ENCODE data around the gene GSTM2. TPM values are rescaled to one million over a fixed set of nuclear protein-coding genes. Genes with fewer than 3 reads are reported as not detected.

Gene GSTM2
- total RNA-seq, 1 donor from 2014 or later, result 15.6 TPM

GRCh38 chr1:109626682-109627408 is 41.0 kb upstream of the GSTM2 start:
- no peak for DNase-seq (ENCODE audit: low spot score)
- no peaks in the 10 kb centered on the region for H3K36me3 ChIP-seq

GRCh38 chr1:109627692-109628399 is 40.0 kb upstream of the GSTM2 start:
- Histone ChIP-seq H3K27ac (no peak overlapping the region), H3K36me3 (no peaks in the 10 kb centered on the region), H3K4me2 (no peak overlapping the region), H3K79me2 (ENCODE audit: low read depth) (peaks cover 21% of the 10 kb centered on the region), H4K20me1 (ENCODE audit: low read depth) (peaks cover 22% of the 10 kb centered on the region), H3F3A (ENCODE audit: low read depth) (peaks cover 4% of the 10 kb centered on the region), H3K4me3 (no peak overlapping the region), H3K9ac (no peak overlapping the region), H3K4me1 (peaks cover 9% of the 10 kb centered on the region), H3K9me3 (ENCODE audit: low read depth) (no peaks in the 10 kb centered on the region), H2AFZ (replicated peaks) (no peak overlapping the region), H3K27me3 (no peaks in the 10 kb centered on the region)
- H3K4me3 Mint-ChIP-seq, result no peak overlapping the region
- DNase-seq (ENCODE audit: low spot score), result no peak
- peaks cover 14% of the 10 kb centered on the region for H3K4me1 Mint-ChIP-seq
- H3K27ac Mint-ChIP-seq, result no peak overlapping the region
- H3K9me3 Mint-ChIP-seq, result no peaks in the 10 kb centered on the region
- H3K36me3 Mint-ChIP-seq, result peaks cover 24% of the 10 kb centered on the region
- TF ChIP-seq EZH2 (IDR thresholded peaks at IDR 0.05) (no peak), EZH2phosphoT487 (IDR thresholded peaks at IDR 0.05) (no peak), CTCF (IDR thresholded peaks at IDR 0.05) (no peak)
- peaks cover 2% of the 10 kb centered on the region for H3K27me3 Mint-ChIP-seq (ENCODE audit: insufficient read depth, low read depth)

More at GRCh38 chr1:109626682-109627408, 41.0 kb upstream of the GSTM2 start:
- H3K4me1 ChIP-seq, result no peaks in the 10 kb centered on the region
- no peak overlapping the region for H2AFZ ChIP-seq (replicated peaks)
- H3K27me3 ChIP-seq, result no peaks in the 10 kb centered on the region
- Mint-ChIP-seq H3K36me3 (peaks cover 26% of the 10 kb centered on the region), H3K4me1 (peaks cover 22% of the 10 kb centered on the region), H3K27me3 (ENCODE audit: insufficient read depth, low read depth) (peaks cover 2% of the 10 kb centered on the region), H3K9me3 (no peaks in the 10 kb centered on the region), H3K4me3 (no peak overlapping the region), H3K27ac (no peak overlapping the region)
- peaks cover 31% of the 10 kb centered on the region for H3K79me2 ChIP-seq (ENCODE audit: low read depth)
- TF ChIP-seq CTCF (IDR thresholded peaks at IDR 0.05), result no peak
- no peak for TF ChIP-seq EZH2phosphoT487 (IDR thresholded peaks at IDR 0.05)
- no peak for TF ChIP-seq EZH2 (IDR thresholded peaks at IDR 0.05)
- H3K9ac ChIP-seq, result no peak overlapping the region
- H3K27ac ChIP-seq, result no peak overlapping the region
- H3K9me3 ChIP-seq (ENCODE audit: low read depth), result no peaks in the 10 kb centered on the region
- no peaks in the 10 kb centered on the region for H3F3A ChIP-seq (ENCODE audit: low read depth)
- H3K4me3 ChIP-seq, result no peak overlapping the region
- H3K4me2 ChIP-seq, result no peak overlapping the region
- H4K20me1 ChIP-seq (ENCODE audit: low read depth), result peaks cover 23% of the 10 kb centered on the region

- Histone ChIP-seq H3K27ac (no peak overlapping the region), H2AFZ (replicated peaks) (no peak overlapping the region), H4K20me1 (ENCODE audit: low read depth) (peaks cover 15% of the 10 kb centered on the region), H3K36me3 (no peaks in the 10 kb centered on the region), H3K4me1 (peaks cover 12% of the 10 kb centered on the region), H3K4me2 (no peak overlapping the region), H3K79me2 (ENCODE audit: low read depth) (peaks cover 12% of the 10 kb centered on the region), H3K4me3 (no peak overlapping the region), H3K9ac (no peak overlapping the region), H3K27me3 (no peaks in the 10 kb centered on the region), H3F3A (ENCODE audit: low read depth) (peaks cover 9% of the 10 kb centered on the region), H3K9me3 (ENCODE audit: low read depth) (no peaks in the 10 kb centered on the region)
- peaks cover 24% of the 10 kb centered on the region for H3K36me3 Mint-ChIP-seq
- H3K9me3 Mint-ChIP-seq, result no peaks in the 10 kb centered on the region
- H3K27me3 Mint-ChIP-seq (ENCODE audit: insufficient read depth, low read depth), result peaks cover 2% of the 10 kb centered on the region
- H3K4me1 Mint-ChIP-seq, result peaks cover 6% of the 10 kb centered on the region
- DNase-seq (ENCODE audit: low spot score), result no peak
- TF ChIP-seq EZH2 (IDR thresholded peaks at IDR 0.05) (no peak), EZH2phosphoT487 (IDR thresholded peaks at IDR 0.05) (no peak), CTCF (IDR thresholded peaks at IDR 0.05) (no peak)
- no peak overlapping the region for H3K27ac Mint-ChIP-seq
- no peak overlapping the region for H3K4me3 Mint-ChIP-seq
Measured at GRCh38 chr1:109628540-109629321, 39.1 kb upstream of the GSTM2 start.

Data from neural progenitor cell (in vitro differentiated cells).